Mesenchymal stem cell (in vitro differentiated cells and primary cell): ENCODE results near the gene CCL22.

ENCODE experiments used
- DNase-seq: peaks from one replicate; pipeline ENCODE4 v3.0.0-alpha.2; 2013
- H2AFZ ChIP-seq: one replicate; pipeline ENCODE4 v1.6.1; 2013; ENCODE audit warnings: low read depth, mild to moderate bottlenecking, control low read depth, inconsistent platforms, low read length, moderate library complexity
- H2AK5ac ChIP-seq: 2 replicates; pipeline ENCODE4 v1.6.1; 2013; ENCODE audit warnings: low read length, moderate library complexity, mild to moderate bottlenecking, inconsistent platforms; ENCODE audit not compliant: severe bottlenecking
- H2BK120ac ChIP-seq: one replicate; pipeline ENCODE4 v1.6.1; 2013; ENCODE audit warnings: low read depth, mild to moderate bottlenecking, inconsistent platforms, low read length, moderate library complexity
- H2BK12ac ChIP-seq, 2 experiments: one replicate each; pipeline ENCODE4 v1.6.1; 2013; ENCODE audit warnings: inconsistent platforms in 2 of 2, low read length in 2 of 2, mild to moderate bottlenecking in 2 of 2, moderate library complexity in 2 of 2, control low read depth in 1 of 2
- H2BK15ac ChIP-seq: one replicate; pipeline ENCODE4 v1.6.1; 2013; ENCODE audit warnings: mild to moderate bottlenecking, low read depth, inconsistent platforms; ENCODE audit not compliant: poor library complexity, severe bottlenecking
- H2BK5ac ChIP-seq: 2 replicates; pipeline ENCODE4 v1.6.1; 2013; ENCODE audit warnings: low read depth, mild to moderate bottlenecking, low read length, control low read depth, inconsistent platforms; ENCODE audit not compliant: poor library complexity, severe bottlenecking
- H3K14ac ChIP-seq, 2 experiments: one replicate each; pipeline ENCODE4 v1.6.1; 2013; ENCODE audit warnings: inconsistent platforms in 2 of 2, low read length in 2 of 2, control low read depth in 1 of 2, mild to moderate bottlenecking in 1 of 2, moderate library complexity in 1 of 2
- H3K18ac ChIP-seq, 2 experiments: one replicate each; pipeline ENCODE4 v1.6.1; 2013; ENCODE audit warnings: inconsistent platforms in 2 of 2, low read length in 2 of 2, control low read depth in 1 of 2, low read depth in 1 of 2, mild to moderate bottlenecking in 1 of 2
- H3K23ac ChIP-seq, 2 experiments: one replicate each; pipeline ENCODE4 v1.6.1; 2013; ENCODE audit warnings: inconsistent platforms in 2 of 2, low read length in 2 of 2, mild to moderate bottlenecking in 2 of 2, moderate library complexity in 2 of 2, control low read depth in 1 of 2
- H3K27ac ChIP-seq: 2 replicates; pipeline ENCODE4 v1.5.1; 2013; ENCODE audit warnings: mild to moderate bottlenecking, moderate library complexity, low read length, control low read depth, inconsistent platforms; ENCODE audit not compliant: poor library complexity, severe bottlenecking
- H3K27me3 ChIP-seq, 2 experiments: 2 replicates each; pipeline versions ENCODE4 v1.6.1 to v1.7.0; 2013; ENCODE audit warnings: low read length in 2 of 2, mild to moderate bottlenecking in 2 of 2, moderate library complexity in 2 of 2, control low read depth in 1 of 2, inconsistent platforms in 1 of 2; ENCODE audit not compliant: control insufficient read depth in 1 of 2, insufficient read depth in 1 of 2
- H3K36me3 ChIP-seq, 2 experiments: 2 replicates each; pipeline versions ENCODE4 v1.6.1 to v1.7.0; 2013; ENCODE audit warnings: low read length in 2 of 2, control low read depth in 1 of 2, inconsistent platforms in 1 of 2, low read depth in 1 of 2, mild to moderate bottlenecking in 1 of 2; ENCODE audit not compliant: insufficient read depth in 2 of 2, control insufficient read depth in 1 of 2
- H3K4ac ChIP-seq, 2 experiments: one replicate each; pipeline ENCODE4 v1.6.1; 2013; ENCODE audit warnings: inconsistent platforms in 2 of 2, low read length in 2 of 2, mild to moderate bottlenecking in 2 of 2, moderate library complexity in 2 of 2, control low read depth in 1 of 2, low read depth in 1 of 2
- H3K4me1 ChIP-seq: 2 replicates; pipeline ENCODE4 v1.6.1; 2013; ENCODE audit warnings: low read depth, low read length, control low read depth; ENCODE audit not compliant: control insufficient read depth, insufficient read depth
- H3K4me2 ChIP-seq: 2 replicates; pipeline ENCODE4 v1.6.1; 2013; ENCODE audit warnings: low read length, mild to moderate bottlenecking, inconsistent platforms; ENCODE audit not compliant: poor library complexity, severe bottlenecking
- H3K4me3 ChIP-seq, 2 experiments: 2 replicates each; pipeline versions ENCODE4 v1.5.1 to v1.7.0; 2013; ENCODE audit warnings: low read length in 2 of 2, mild to moderate bottlenecking in 2 of 2, control low read depth in 1 of 2, low read depth in 1 of 2; ENCODE audit not compliant: insufficient read depth in 1 of 2
- H3K79me1 ChIP-seq: replicated peaks from 2 replicates; pipeline ENCODE4 v1.6.1; 2013; ENCODE audit warnings: mild to moderate bottlenecking, control low read depth, low read length, inconsistent platforms; ENCODE audit not compliant: poor library complexity, severe bottlenecking
- H3K9ac ChIP-seq: 2 replicates; pipeline ENCODE4 v1.7.0; 2013; ENCODE audit warnings: mild to moderate bottlenecking, low read length, moderate library complexity
- H3K9me3 ChIP-seq: 2 replicates; pipeline ENCODE4 v1.7.0; 2013; ENCODE audit warnings: mild to moderate bottlenecking, low read length; ENCODE audit not compliant: control insufficient read depth
- H4K8ac ChIP-seq: one replicate; pipeline ENCODE4 v1.6.1; 2013; ENCODE audit warnings: inconsistent platforms, mild to moderate bottlenecking, low read length, moderate library complexity
- H4K91ac ChIP-seq: one replicate; pipeline ENCODE4 v1.6.1; 2013; ENCODE audit warnings: mild to moderate bottlenecking, low read length, inconsistent platforms
- WGBS: methylation state at CpG from one replicate; pipeline ENCODE4 v1.1.7; 2013; ENCODE audit warnings: mixed read lengths; 5-methylcytosine and 5-hydroxymethylcytosine counted together

CCL22 gene

GRCh38 chr16:57357330-57358085 is 1.1 kb upstream of the CCL22 start:
- Histone ChIP-seq H2AK5ac (no peak overlapping the region), H2BK120ac (no peak overlapping the region), H2AFZ (no peak overlapping the region), H3K18ac (no peak overlapping the region), H3K27ac (no peak overlapping the region), H3K27me3 (peaks cover 3 to 26% of the 10 kb centered on the region in 2 experiments), H3K14ac (no peak overlapping the region), H3K36me3 (no peaks in the 10 kb centered on the region), H3K4me1 (no peaks in the 10 kb centered on the region), H2BK5ac (no peak overlapping the region), H3K4me3 (no peak overlapping the region), H2BK15ac (no peak overlapping the region), H4K8ac (no peak overlapping the region), H3K4me2 (no peak overlapping the region), H3K9ac (no peak overlapping the region), H3K9me3 (no peaks in the 10 kb centered on the region), H4K91ac (no peak overlapping the region), H3K79me1 (no peaks in the 10 kb centered on the region), H3K4ac (no peak overlapping the region), H2BK12ac (no peak overlapping the region), H3K23ac (no peak overlapping the region)
- WGBS, result 86% methylated on average over 9 of the region's 9 CpGs
- no peak for DNase-seq

GRCh38 chr16:57358086-57358420 is 530 bp upstream of the CCL22 start:
- no peak overlapping the region for H4K8ac ChIP-seq
- peaks cover 3 to 23% of the 10 kb centered on the region in 2 experiments for H3K27me3 ChIP-seq
- no peak overlapping the region for H3K4ac ChIP-seq
- no peak overlapping the region for H2AK5ac ChIP-seq
- H2BK12ac ChIP-seq, result no peak overlapping the region
- H2BK5ac ChIP-seq, result no peak overlapping the region
- no peak overlapping the region for H3K23ac ChIP-seq
- H3K9me3 ChIP-seq, result no peaks in the 10 kb centered on the region
- no peak overlapping the region for H3K27ac ChIP-seq
- no peak overlapping the region for H2BK120ac ChIP-seq
- H3K36me3 ChIP-seq, result no peaks in the 10 kb centered on the region
- H2BK15ac ChIP-seq, result no peak overlapping the region
- H3K18ac ChIP-seq, result no peak overlapping the region
- WGBS, result 86% methylated on average over 7 of the region's 7 CpGs
- no peak overlapping the region for H3K4me3 ChIP-seq
- no peak overlapping the region for H3K9ac ChIP-seq
- H3K4me1 ChIP-seq, result no peaks in the 10 kb centered on the region
- H3K4me2 ChIP-seq, result no peak overlapping the region
- H2AFZ ChIP-seq, result no peak overlapping the region
- DNase-seq, result no peak
- H3K79me1 ChIP-seq, result no peaks in the 10 kb centered on the region
- no peak overlapping the region for H4K91ac ChIP-seq
- no peak overlapping the region for H3K14ac ChIP-seq

- H2BK15ac ChIP-seq, result no peak overlapping the region
- no peak for DNase-seq
- no peak overlapping the region for H3K27ac ChIP-seq
- H4K91ac ChIP-seq, result no peak overlapping the region
- H3K9ac ChIP-seq, result no peak overlapping the region
- no peak overlapping the region for H3K14ac ChIP-seq
- H2BK5ac ChIP-seq, result no peak overlapping the region
- H2BK120ac ChIP-seq, result no peak overlapping the region
- no peak overlapping the region for H3K4me3 ChIP-seq
- H3K4me2 ChIP-seq, result no peak overlapping the region
- H3K79me1 ChIP-seq, result no peaks in the 10 kb centered on the region
- no peaks in the 10 kb centered on the region for H3K4me1 ChIP-seq
- H3K27me3 ChIP-seq, result peaks cover 18 to 37% of the 10 kb centered on the region in 2 experiments
- H4K8ac ChIP-seq, result no peak overlapping the region
- no peak overlapping the region for H2BK12ac ChIP-seq
- no peak overlapping the region for H2AFZ ChIP-seq
- H2AK5ac ChIP-seq, result no peak overlapping the region
- 94% methylated on average over 16 of the region's 16 CpGs for WGBS
- no peak overlapping the region for H3K4ac ChIP-seq
- H3K18ac ChIP-seq, result no peak overlapping the region
- H3K23ac ChIP-seq, result no peak overlapping the region
- H3K9me3 ChIP-seq, result no peaks in the 10 kb centered on the region
- H3K36me3 ChIP-seq, result no peaks in the 10 kb centered on the region
Observed at GRCh38 chr16:57360321-57360935, 1.8 kb downstream of the CCL22 start.

GRCh38 chr16:57361404-57361803 is 2.8 kb downstream of the CCL22 start:
- H3K27me3 ChIP-seq, result peaks cover 27 to 38% of the 10 kb centered on the region in 2 experiments
- H3K18ac ChIP-seq, result no peak overlapping the region
- H4K91ac ChIP-seq, result no peak overlapping the region
- no peak overlapping the region for H2AFZ ChIP-seq
- DNase-seq, result no peak
- H2BK12ac ChIP-seq, result no peak overlapping the region
- H3K4me3 ChIP-seq, result no peak overlapping the region
- H2BK15ac ChIP-seq, result no peak overlapping the region
- no peak overlapping the region for H3K14ac ChIP-seq
- no peak overlapping the region for H2BK120ac ChIP-seq
- H4K8ac ChIP-seq, result no peak overlapping the region
- H3K27ac ChIP-seq, result no peak overlapping the region
- no peaks in the 10 kb centered on the region for H3K79me1 ChIP-seq
- H3K4me2 ChIP-seq, result no peak overlapping the region
- H3K23ac ChIP-seq, result no peak overlapping the region
- H3K4ac ChIP-seq, result no peak overlapping the region
- H3K9me3 ChIP-seq, result no peaks in the 10 kb centered on the region
- H2BK5ac ChIP-seq, result no peak overlapping the region
- H3K4me1 ChIP-seq, result no peaks in the 10 kb centered on the region
- no peaks in the 10 kb centered on the region for H3K36me3 ChIP-seq
- H3K9ac ChIP-seq, result no peak overlapping the region
- 73% methylated on average over 4 of the region's 4 CpGs for WGBS
- H2AK5ac ChIP-seq, result no peak overlapping the region
